ENCODE results near the gene BTBD9.

BTBD9 gene

DNA sequence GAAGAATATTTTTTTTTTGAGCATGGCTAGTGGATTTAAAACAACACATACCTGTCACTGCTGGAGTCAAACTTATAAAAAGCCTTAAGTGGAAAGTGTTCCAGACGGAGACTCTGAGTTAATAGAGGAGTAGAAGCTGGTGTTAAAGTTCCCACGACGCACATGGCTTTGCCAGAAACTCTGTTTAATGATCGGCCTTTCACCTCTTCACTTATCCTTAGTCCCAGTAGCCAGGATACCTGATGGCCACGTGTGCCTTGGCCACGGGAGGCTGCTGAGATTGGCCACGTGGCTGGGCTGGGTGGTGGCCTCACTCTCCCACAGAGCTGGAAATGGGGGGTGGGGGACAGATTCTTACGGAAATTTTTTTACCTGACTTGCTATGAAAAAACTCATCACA lies 487.1 kb downstream of the BTBD9 start:
- DNase-seq (ENCODE audit: extremely low spot score) = no peak
- TF ChIP-seq, protein P1, sequence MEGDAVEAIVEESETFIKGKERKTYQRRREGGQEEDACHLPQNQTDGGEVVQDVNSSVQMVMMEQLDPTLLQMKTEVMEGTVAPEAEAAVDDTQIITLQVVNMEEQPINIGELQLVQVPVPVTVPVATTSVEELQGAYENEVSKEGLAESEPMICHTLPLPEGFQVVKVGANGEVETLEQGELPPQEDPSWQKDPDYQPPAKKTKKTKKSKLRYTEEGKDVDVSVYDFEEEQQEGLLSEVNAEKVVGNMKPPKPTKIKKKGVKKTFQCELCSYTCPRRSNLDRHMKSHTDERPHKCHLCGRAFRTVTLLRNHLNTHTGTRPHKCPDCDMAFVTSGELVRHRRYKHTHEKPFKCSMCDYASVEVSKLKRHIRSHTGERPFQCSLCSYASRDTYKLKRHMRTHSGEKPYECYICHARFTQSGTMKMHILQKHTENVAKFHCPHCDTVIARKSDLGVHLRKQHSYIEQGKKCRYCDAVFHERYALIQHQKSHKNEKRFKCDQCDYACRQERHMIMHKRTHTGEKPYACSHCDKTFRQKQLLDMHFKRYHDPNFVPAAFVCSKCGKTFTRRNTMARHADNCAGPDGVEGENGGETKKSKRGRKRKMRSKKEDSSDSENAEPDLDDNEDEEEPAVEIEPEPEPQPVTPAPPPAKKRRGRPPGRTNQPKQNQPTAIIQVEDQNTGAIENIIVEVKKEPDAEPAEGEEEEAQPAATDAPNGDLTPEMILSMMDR (IDR thresholded peaks at IDR 0.05; ENCODE audit: control extremely low read depth, extremely low read depth, low read depth, missing control alignments) = no peak
- ChIA-PET CTCF (no interaction called here), POLR2A (no interaction called here)

DNA sequence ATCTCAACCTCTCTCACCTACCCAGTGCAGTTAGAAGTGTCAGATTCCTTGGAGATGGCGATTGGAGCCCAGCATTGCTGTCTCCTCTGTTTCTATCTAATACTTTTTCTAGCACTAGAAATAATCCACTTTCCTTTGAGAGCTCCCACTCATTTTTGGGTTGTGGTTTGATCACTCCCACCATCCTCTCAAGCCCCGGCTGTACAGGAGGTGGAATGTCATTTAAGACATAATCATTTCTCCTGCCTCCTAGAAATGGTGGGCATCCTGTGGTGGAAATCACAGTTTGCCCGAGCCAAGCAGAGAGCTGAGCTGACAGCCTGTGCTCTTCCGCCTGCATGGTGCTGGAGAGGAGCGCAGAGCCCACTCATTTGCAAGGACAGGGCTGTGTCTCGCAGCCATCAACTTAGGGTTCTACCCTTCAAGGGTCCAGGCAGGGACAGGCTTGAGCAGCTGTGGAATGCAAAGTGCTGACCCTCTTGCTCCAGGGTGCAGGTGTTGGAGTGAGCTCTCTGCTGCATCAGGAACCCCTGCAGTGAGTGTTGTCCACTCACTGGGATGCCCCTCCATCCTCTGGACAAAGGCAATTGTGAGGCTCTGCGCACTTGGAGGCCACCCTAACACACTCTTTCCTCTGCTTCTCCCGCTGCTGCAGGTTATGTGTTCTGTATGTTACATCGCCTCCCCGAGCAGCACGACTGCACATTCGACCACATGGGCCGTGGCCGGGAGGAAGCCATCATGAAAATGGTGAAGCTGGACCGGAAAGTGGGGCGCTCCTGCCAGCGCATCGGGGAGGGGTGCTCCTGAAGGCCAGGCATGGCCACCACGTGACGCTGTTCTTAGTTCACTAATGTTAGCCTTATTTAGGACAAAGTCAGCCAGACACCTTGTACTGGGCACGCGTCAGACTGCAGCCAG lies 487.9 kb downstream of the BTBD9 start:
- DNase-seq (ENCODE audit: extremely low spot score) = no peak
- ChIA-PET CTCF (interaction anchor here (0.8 to 1.2 kb wide), 3 partner anchors 8 to 26 kb away, joined by 3 to 4 read pairs (median 3); no protein-coding TSS in a partner anchor), POLR2A (no interaction called here)
- TF ChIP-seq, protein P1 (IDR thresholded peaks at IDR 0.05; ENCODE audit: control extremely low read depth, extremely low read depth, low read depth, missing control alignments) = no peak

DNA sequence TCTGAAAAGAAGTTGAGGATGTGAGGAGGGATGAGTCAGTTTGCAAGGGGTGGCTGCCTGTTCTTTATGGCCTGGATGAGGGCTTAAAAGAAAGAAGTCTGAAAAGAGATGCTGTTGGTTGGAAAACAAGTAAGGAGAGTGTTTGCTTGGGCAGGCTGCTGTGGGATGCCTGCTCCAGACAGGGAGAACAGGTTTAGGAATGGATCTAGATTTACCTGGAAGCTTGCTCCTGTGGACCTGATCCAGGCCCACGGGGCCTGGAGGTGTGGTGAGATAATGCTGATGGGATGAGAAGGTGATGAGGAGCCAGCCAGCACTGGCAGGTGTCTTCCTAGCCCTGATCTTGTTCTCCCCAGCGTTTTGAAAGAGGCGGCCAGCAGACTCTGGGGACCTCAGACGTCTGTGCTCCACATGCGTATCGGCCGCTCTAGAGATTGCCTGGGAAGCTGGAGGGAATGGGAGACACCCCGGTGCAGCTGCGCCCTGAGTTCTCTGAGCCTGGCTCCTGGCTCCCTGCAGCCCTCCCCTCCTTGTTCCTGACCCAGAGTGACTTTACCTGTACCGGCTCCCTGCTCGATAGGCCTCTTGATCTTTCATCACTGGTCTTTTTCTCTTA lies 488.9 kb downstream of the BTBD9 start:
- TF ChIP-seq, protein P1 (IDR thresholded peaks at IDR 0.05; ENCODE audit: control extremely low read depth, extremely low read depth, low read depth, missing control alignments) = no peak
- no peak for DNase-seq (ENCODE audit: extremely low spot score)
- POLR2A ChIA-PET = no interaction called here
- CTCF ChIA-PET = interaction anchor here (0.8 to 1.5 kb wide), 4 partner anchors 8 to 343 kb away, joined by 3 to 6 read pairs (median 4); no protein-coding TSS in a partner anchor

GRCh38 chr6:38150021-38150420 lies 489.7 kb downstream of the BTBD9 start:
- ChIA-PET POLR2A (no interaction called here), CTCF (interaction anchor here (1.5 kb wide), 1 partner anchor 344 kb away, joined by 6 read pairs; no protein-coding TSS in a partner anchor)
- TF ChIP-seq, protein P1 (IDR thresholded peaks at IDR 0.05; ENCODE audit: control extremely low read depth, extremely low read depth, low read depth, missing control alignments) = no peak
- no peak for DNase-seq (ENCODE audit: extremely low spot score)

DNA sequence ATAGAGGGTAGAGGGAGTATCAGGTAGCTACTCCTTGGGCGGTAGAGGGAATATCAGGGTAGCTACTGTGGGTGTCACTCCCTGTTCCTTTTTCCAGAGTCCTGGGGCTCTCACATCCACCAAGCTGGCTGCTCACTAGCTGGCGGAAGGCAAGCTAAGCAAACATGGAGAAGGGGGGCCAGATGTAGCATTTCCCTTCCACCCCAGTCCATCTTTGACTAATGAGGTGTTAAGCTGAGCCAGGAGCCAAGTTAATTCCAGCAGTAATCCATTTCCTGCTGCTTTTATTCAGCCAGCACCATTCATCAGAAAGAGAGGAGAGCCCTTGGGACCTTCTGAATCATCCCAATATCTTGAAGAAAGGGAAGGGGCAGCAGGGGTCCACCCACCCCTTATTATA lies 490.2 kb downstream of the BTBD9 start:
- TF ChIP-seq, protein P1 (IDR thresholded peaks at IDR 0.05; ENCODE audit: control extremely low read depth, extremely low read depth, low read depth, missing control alignments) = no peak
- DNase-seq (ENCODE audit: extremely low spot score) = no peak
- CTCF ChIA-PET = interaction anchor here (1.3 to 1.5 kb wide), 3 partner anchors 12 to 344 kb away, joined by 3 to 6 read pairs (median 4); no protein-coding TSS in a partner anchor
- POLR2A ChIA-PET = no interaction called here

GRCh38 chr6:38148606-38149005 lies 491.1 kb downstream of the BTBD9 start:
- ChIA-PET CTCF (interaction anchor here (1.3 to 1.4 kb wide), 2 partner anchors 11 to 319 kb away, joined by 3 to 4 read pairs; no protein-coding TSS in a partner anchor), POLR2A (no interaction called here)
- TF ChIP-seq, protein P1 (IDR thresholded peaks at IDR 0.05; ENCODE audit: control extremely low read depth, extremely low read depth, low read depth, missing control alignments) = no peak
- DNase-seq (ENCODE audit: extremely low spot score) = no peak

Measured in GM10248 (cell line).